Fibroblast of mammary gland (primary cell): Measurements from ENCODE around the gene FBH1.
"Not testable (repeated sequence)": the region's sequence is repeated elsewhere in the genome, so short reads cannot be mapped to it uniquely, and the experiment has no call there.

Experiments
- DNase-seq: peaks from one replicate; pipeline ENCODE4 v3.0.0-alpha.2; 2010; ENCODE audit warnings: low read depth
- H3K4me3 ChIP-seq: 2 replicates; pipeline ENCODE4 v1.5.1; 2011; ENCODE audit warnings: low read depth, mild to moderate bottlenecking, low read length, moderate library complexity; ENCODE audit not compliant: control insufficient read depth
- TF ChIP-seq, protein P1 (sequence below): conservative IDR thresholded peaks from 2 replicates; pipeline ENCODE4 v1.5.1; 2011; ENCODE audit warnings: low read depth, low read length, inconsistent platforms; ENCODE audit not compliant: control insufficient read depth, insufficient read depth

The FBH1 gene

DNA sequence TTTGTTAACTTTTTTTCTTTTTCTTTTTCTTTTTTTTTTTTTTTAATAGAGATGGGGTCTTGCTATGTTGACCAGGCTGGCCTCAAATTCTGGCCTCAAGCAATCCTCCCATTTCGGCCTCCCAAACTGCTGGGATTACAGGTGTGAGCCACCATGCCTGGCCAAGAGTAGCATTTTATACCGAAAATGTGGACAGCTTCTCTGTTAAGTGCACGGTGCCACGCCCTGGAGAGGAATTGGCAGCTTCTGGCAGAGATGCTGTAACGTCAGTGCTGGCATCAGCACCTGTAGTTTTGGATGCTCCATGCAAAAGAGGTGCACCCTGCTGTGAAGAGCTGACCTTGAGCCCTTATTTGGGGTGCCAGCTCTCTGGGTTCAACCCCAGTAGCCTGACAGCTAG, 69.1 kb downstream of the FBH1 start:
- H3K4me3 ChIP-seq: no peak overlapping the region
- TF ChIP-seq, protein P1, sequence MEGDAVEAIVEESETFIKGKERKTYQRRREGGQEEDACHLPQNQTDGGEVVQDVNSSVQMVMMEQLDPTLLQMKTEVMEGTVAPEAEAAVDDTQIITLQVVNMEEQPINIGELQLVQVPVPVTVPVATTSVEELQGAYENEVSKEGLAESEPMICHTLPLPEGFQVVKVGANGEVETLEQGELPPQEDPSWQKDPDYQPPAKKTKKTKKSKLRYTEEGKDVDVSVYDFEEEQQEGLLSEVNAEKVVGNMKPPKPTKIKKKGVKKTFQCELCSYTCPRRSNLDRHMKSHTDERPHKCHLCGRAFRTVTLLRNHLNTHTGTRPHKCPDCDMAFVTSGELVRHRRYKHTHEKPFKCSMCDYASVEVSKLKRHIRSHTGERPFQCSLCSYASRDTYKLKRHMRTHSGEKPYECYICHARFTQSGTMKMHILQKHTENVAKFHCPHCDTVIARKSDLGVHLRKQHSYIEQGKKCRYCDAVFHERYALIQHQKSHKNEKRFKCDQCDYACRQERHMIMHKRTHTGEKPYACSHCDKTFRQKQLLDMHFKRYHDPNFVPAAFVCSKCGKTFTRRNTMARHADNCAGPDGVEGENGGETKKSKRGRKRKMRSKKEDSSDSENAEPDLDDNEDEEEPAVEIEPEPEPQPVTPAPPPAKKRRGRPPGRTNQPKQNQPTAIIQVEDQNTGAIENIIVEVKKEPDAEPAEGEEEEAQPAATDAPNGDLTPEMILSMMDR: no peak
- no peak for DNase-seq

DNA sequence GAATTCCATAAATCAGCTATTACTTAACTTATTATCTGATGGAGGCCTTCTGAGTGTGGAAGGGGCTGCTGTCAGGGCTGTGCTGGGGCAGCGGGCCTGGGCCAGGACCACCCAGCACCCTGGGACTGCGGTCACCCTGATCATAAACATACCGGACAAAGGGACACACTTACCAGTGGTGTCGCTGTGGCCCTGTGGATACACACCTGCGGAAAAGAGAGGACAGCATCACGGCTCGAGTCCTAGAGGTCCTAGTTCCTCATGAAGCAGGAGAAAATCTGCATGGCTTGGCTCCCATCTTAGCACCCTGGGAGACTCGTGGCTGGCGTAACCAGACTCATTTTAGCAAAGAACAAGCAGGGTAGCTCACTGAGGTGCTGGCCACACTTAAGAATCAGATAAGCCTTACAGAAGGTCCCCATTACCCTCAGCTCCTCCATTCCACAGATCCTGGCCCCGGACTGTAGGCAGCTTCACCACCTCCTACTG, 69.6 kb downstream of the FBH1 start:
- TF ChIP-seq, protein P1: no peak
- no peak overlapping the region for H3K4me3 ChIP-seq
- no peak for DNase-seq

DNA sequence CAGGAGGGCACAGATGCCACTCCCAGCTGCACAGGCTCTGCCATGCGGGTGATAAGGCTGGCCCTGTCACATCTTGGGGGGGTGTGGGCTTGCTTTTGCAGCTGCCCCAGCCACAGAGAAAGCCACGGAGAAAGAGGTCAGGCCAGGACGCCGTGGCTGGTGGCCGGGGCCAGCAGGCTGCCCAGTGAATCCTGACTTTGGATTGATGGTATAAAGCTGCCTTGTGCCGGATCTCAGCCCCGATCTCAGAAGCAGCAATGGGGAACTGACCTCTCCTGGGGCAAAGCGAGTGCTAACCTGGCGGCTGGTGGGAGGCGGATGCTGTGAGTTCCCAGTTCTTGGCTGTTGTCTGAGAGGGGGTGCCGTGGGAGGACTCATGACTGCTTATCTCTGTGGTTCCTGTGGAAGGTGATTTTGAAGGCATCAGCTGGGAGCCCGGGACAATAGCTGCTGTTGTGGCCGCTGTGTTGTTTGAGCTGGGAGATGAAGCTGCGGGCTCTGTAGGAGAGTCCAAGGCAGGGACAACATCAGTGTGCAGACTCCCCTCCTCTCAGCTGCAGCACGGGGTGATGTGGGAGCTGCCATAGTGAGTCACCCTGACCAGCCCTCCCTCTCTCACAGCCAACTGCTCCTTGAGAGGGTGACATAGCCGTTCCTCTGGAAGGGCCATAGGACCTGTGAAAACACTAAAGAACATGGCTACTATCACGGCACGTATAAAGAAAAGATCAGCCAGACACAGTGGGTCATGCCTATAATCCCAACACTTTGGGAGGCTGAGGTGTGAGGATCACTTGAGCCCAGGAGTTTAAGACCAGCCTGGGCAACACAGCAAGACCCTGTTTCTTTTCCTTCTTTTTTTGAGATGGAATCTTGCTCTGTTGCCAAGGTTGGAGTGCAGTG, 70.3 kb downstream of the FBH1 start:
- no peak overlapping the region for H3K4me3 ChIP-seq
- TF ChIP-seq, protein P1: no peak
- DNase-seq: no peak

DNA sequence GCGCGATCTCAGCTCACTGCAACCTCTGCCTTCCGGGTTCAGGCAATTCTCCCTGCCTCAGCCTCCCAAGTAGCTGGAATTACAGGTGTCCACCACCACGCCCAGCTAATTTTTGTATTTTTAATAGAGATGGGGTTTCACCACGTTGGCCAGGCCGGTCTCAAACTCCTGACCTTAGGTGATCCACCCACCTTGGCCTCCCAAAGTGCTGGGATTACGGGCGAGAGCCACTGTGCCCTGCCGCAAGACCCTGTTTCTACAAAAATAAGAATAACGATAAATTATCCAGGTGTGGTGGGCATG, 70.9 kb downstream of the FBH1 start:
- H3K4me3 ChIP-seq: not testable (repeated sequence)

DNA sequence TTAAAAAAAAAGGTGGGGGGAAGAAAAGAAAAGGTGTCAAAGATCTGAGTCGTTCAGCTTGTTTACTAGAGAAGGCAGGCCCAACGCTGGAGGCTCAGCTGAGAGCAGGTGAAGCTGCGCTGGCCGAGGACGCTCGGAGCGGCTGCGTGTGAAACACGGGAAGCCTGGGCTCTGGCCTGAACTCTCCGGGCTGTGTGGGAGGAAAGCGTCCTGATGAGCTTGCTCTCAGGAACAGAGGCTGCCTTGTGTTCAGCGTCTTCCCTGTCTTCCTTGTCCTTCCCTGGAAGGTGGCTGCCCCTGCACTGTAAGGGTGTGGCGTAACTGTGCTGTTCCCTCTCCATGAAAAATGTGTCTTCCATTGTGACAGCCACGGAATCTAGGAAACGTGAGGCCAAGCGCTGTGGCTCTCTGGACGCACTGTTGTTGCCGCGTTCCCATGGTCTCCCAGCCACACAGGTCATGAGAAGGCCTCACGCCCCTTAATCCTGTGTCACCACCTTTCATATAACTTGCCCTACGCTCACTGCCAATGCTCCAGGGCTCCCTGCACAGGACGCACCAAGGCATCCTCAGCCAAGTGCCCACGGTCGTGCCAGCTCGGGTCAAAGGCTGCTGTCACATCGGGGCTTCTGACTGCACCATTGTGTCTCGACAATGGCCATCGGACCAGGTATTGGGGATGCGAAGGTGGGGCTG, 71.5 kb downstream of the FBH1 start:
- no peak for DNase-seq
- H3K4me3 ChIP-seq: no peak overlapping the region
- TF ChIP-seq, protein P1: no peak

More for the DNA sequence above, 70.9 kb downstream of the FBH1 start:
- not testable (repeated sequence) for DNase-seq

DNA sequence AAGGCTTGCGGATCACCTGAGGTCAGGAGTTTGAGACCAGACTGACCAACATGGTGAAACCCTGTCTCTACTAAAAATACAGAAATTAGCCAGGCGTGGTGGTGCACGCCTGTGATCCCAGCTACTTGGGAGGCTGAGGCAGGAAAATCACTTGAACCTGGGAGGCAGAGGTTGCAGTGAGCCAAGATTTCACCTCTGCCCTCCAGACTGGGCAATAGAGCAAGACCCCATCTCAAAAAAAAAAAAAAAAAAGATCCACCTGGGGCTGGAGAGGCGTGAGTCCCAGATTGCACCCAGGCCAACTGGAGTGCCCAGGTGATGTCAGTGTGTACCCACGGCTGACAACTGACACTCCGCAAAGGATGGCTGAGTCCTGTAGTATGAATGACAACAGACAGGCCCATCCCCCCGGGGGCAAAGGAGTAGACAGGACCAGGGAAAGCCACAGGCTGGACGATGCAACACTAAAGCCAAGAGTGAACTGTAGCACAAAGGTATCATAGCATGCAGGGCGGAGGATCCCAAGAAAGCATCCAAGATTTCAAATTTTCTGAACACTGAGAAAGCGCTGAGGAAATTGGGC, 72.4 kb downstream of the FBH1 start:
- DNase-seq, H3K4me3 ChIP-seq: not testable (repeated sequence)

DNA sequence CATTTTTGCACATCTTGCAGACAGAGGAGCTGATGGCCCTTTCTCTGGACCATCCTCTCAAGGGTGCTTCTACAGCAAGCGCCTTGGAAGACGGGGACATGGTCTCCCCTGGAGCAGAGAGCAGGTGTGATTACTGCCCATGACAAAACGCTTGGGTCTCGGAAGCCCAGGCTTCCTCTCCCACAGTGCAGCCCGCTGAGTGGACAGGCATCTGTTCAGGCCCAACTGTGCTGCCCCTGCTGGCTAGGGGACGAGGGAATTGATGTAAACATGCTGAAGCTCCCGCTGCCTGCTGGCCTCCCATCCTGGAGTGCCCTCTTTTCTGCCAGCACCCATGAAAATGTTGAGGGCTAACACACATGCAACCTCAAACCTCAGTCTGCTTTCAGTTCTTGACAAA, 73.0 kb downstream of the FBH1 start:
- no peak for DNase-seq
- no peak overlapping the region for H3K4me3 ChIP-seq
- TF ChIP-seq, protein P1: no peak
